Keratinocyte (primary cell): Measurements from ENCODE around the gene ACSM2B.

Source experiments
- CTCF ChIP-seq, 3 experiments: IDR thresholded peaks in 1 of 3; conservative IDR thresholded peaks in 1 of 3; optimal IDR thresholded peaks in 1 of 3; 2 replicates in 2 of 3; 3 replicates in 1 of 3; pipeline versions ENCODE3 to v1.5.1; 2011; ENCODE audit warnings: low read length in 3 of 3, mild to moderate bottlenecking in 3 of 3, moderate library complexity in 2 of 3, control low read depth in 1 of 3, inconsistent platforms in 1 of 3; ENCODE audit not compliant: insufficient read depth in 2 of 3; ENCODE audit errors: extremely low read depth in 1 of 3
- EZH2 ChIP-seq: IDR thresholded peaks from one replicate; pipeline ENCODE4 v1.6.1; 2012; ENCODE audit warnings: inconsistent platforms, mild to moderate bottlenecking, low read length, moderate library complexity

- TF ChIP-seq CTCF (optimal IDR thresholded peaks at IDR 0.05 in 1 of 3, IDR thresholded peaks at IDR 0.05 in 1 of 3, conservative IDR thresholded peaks at IDR 0.05 in 1 of 3; ENCODE audit: extremely low read depth in 1 of 3, insufficient read depth in 2 of 3, low read length in 3 of 3) = no peak
- TF ChIP-seq EZH2 = no peak
These were observed 44.6 kb upstream of the ACSM2B start for GRCh38 chr16:20620770-20621169.
